Measurements from ENCODE around the gene CLCNKB. TPM values are rescaled to one million over a fixed set of nuclear protein-coding genes. Genes with fewer than 3 reads are reported as not detected.
"Not testable (repeated sequence)": the region's sequence is repeated elsewhere in the genome, so short reads cannot be mapped to it uniquely, and the experiment has no call there.

Gene CLCNKB
- total and polyA plus RNA-seq, 7 donors: 0.04 to 0.71 (median 0.30) TPM; not detected in 3

DNA sequence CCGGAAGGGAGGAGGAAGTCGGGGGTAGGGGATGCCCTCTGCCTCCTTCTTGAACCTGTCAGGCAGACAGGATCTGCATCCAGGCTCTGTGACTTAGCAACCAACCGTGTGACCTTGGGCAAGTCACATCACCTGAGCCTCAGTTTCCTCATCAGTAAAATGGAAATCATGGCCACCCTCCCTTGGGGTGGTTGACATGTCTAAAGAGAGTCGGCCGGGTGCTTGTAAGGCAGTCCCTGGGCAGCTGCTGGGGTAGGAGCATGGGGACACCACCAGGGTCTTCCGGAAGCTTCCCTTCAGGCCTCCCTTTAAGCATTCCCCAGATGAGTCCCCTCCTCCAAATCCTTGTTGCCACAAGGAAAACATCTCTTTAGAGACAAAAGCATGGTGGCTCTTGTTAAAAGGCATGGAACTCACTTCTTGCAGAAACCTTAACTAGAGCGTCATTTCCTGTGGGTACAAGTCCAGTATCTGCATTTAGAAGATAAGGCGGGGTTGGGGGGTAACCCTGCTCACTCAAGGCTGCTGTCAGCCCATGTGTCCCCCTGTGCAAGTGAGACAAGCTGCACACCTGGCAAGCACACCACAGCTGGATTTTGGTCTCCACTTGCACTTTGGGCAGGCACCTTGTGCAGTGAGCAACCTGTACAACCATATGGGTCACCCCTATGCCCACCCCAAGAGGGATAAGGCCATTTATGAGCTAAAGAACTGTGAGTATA lies 10.4 kb downstream of the CLCNKB start:
- intact Hi-C loops (cut with DNase I): no loop called here
- Histone ChIP-seq H3K27ac (no peak overlapping the region), H3K4me1 (peaks cover 0 to 2% (median 2%) of the 10 kb centered on the region in 4 donors), H3K27me3 (no peaks in the 10 kb centered on the region), H3K4me3 (no peak overlapping the region), H3K36me3 (no peaks in the 10 kb centered on the region), H3K9me3 (no peaks in the 10 kb centered on the region)
- 69 to 80% methylated on average over 8 of the region's 8 CpGs for WGBS, 2 donors
- DNase-seq: no peak
- TF ChIP-seq CTCF (IDR thresholded peaks at IDR 0.05): no peak
- no peak for TF ChIP-seq EP300 (IDR thresholded peaks at IDR 0.05)
- no peak for TF ChIP-seq POLR2AphosphoS5 (IDR thresholded peaks at IDR 0.05)
- TF ChIP-seq POLR2A (IDR thresholded peaks at IDR 0.05): no peak

DNA sequence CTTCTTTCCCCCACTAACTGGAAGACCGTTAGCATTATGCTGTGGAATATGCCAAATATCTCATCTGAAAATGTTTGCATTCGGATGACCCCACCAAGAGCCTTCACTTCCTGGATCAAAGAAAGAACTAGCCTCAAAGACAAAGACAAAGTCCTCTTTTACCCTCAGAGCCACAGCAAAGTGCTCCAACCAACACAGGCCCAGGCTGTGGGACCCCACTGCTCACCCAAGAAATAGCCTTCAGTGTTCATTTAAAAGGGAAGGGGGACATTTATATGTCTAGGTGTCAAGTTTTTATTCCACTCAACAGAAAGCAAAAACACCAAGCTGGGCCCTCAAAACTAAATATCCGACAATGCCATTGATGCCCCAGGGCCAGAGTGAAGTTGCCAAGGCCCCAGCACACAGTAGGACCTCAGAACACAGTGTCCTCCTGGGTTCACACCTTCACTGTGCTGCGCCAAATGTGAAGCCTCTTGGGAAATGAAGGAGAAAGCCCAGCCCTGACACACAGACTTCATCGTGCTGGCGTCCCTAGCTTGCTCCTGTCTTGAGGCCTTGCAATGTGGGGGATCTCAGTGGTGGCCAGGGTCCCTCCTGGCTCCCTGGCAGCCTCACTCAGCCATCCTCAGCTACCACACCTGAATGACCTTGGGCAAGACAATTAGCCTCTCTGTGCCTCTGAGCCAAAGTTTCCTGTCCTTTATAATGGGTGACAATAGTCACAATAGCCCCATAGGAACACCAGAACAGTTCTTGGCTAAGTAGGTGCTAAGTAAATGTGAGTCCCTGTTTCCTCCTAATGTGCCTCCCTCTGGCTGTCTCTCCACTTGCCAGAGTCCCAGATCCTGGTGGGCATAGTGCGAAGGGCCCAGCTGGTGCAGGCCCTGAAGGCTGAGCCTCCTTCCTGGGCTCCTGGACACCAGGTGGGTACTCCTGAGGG lies 11.3 kb downstream of the CLCNKB start:
- no peak for DNase-seq
- Histone ChIP-seq H3K36me3 (no peaks in the 10 kb centered on the region), H3K9me3 (no peaks in the 10 kb centered on the region), H3K4me3 (no peak overlapping the region), H3K4me1 (no peaks in the 10 kb centered on the region), H3K27ac (no peak overlapping the region), H3K27me3 (no peaks in the 10 kb centered on the region)
- intact Hi-C loops (cut with DNase I): loop anchor here (1.0 to 5.0 kb wide), 2 partner anchors 46 to 263 kb away; no protein-coding TSS in a partner anchor
- TF ChIP-seq EP300 (IDR thresholded peaks at IDR 0.05) (no peak), POLR2A (IDR thresholded peaks at IDR 0.05) (no peak), CTCF (IDR thresholded peaks at IDR 0.05) (no peak), POLR2AphosphoS5 (IDR thresholded peaks at IDR 0.05) (no peak)
- 80 to 88% methylated on average over 7 of the region's 7 CpGs for WGBS, 2 donors

- Histone ChIP-seq H3K27me3 (no peaks in the 10 kb centered on the region), H3K4me3 (no peak overlapping the region), H3K27ac (no peak overlapping the region), H3K9me3 (no peaks in the 10 kb centered on the region), H3K36me3 (no peaks in the 10 kb centered on the region), H3K4me1 (no peaks in the 10 kb centered on the region)
- TF ChIP-seq CTCF (IDR thresholded peaks at IDR 0.05): peak; percentile 92 to 98 (median 95)
- no peak for TF ChIP-seq EP300 (IDR thresholded peaks at IDR 0.05)
- intact Hi-C loops (cut with DNase I): loop anchor here (1.0 to 5.0 kb wide), 2 partner anchors 47 to 264 kb away; no protein-coding TSS in a partner anchor
- DNase-seq: peak; percentile 89
- WGBS, 2 donors: 23 to 35% methylated on average over 18 of the region's 18 CpGs
Measured at GRCh38 chr1:16055613-16056520, 12.3 kb downstream of the CLCNKB start.

GRCh38 chr1:16056521-16056912 lies 12.9 kb downstream of the CLCNKB start:
- intact Hi-C loops (cut with DNase I): loop anchor here (5.0 kb wide), 1 partner anchor 264 kb away; no protein-coding TSS in a partner anchor

DNA sequence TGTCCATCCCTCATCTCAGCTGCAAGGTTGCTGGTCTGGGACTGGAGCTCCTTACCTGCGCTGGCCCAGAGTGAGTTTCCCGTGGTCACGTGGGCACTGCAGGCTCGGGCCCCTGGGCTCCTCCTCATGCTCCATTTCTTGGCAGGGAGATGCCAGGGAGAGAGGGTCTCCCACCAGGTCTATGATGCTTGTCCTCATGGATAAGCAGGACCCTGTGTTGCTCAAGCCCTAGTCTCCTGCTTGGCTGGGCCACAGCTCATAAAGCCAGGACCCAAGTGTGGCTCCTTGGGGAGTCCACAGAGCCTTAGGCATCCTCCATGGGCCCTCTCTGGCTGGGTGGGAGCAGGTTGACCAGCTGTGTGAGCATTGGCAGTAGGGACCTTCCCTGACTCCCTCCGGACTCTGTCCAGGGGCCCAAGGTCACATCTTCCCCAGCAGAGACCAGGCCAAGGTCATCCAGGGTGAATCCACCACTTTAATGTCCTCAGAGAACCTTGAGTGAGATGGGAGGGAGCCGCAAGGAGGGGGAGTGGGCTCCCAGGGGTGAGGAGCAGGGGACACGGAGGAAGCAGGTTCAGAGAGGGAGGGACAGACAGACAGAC lies 13.8 kb downstream of the CLCNKB start:
- H3K27me3 ChIP-seq, H3K36me3 ChIP-seq, H3K27ac ChIP-seq, DNase-seq, H3K9me3 ChIP-seq, H3K4me3 ChIP-seq, H3K4me1 ChIP-seq: not testable (repeated sequence)
- 74 to 75% methylated on average over 7 of the region's 7 CpGs for WGBS, 2 donors
- intact Hi-C loops (cut with DNase I): loop anchor here (1.0 to 5.0 kb wide), 2 partner anchors 24 to 265 kb away; no protein-coding TSS in a partner anchor

More at GRCh38 chr1:16056521-16056912, 12.9 kb downstream of the CLCNKB start:
- not testable (repeated sequence) for H3K27ac ChIP-seq, H3K27me3 ChIP-seq, H3K36me3 ChIP-seq, H3K4me1 ChIP-seq, DNase-seq, H3K9me3 ChIP-seq, H3K4me3 ChIP-seq
- 45 to 60% methylated on average over 4 of the region's 4 CpGs for WGBS, 2 donors

- intact Hi-C loops (cut with DNase I): loop anchor here (5.0 kb wide), 1 partner anchor 266 kb away; no protein-coding TSS in a partner anchor
- not testable (repeated sequence) for H3K4me1 ChIP-seq, H3K9me3 ChIP-seq, H3K36me3 ChIP-seq, H3K27me3 ChIP-seq, H3K4me3 ChIP-seq, H3K27ac ChIP-seq, DNase-seq
- 66 to 80% methylated on average over 15 to 17 of the region's 20 CpGs for WGBS, 2 donors
Measured at GRCh38 chr1:16058394-16059120, 15.0 kb downstream of the CLCNKB start.

Data from sigmoid colon (tissue), 7 donors.